HG03354 (cell line): Measurements from ENCODE around the gene SMAD7.
"Not testable (repeated sequence)": the region's sequence is repeated elsewhere in the genome, so short reads cannot be mapped to it uniquely, and the experiment has no call there.

Experiments
- ATAC-seq: cut with Tn5 transposase; IDR thresholded peaks from one replicate; pipeline ENCODE4 v1.9.1; 2021; ENCODE audit warnings: mild to moderate bottlenecking; ENCODE audit not compliant: unreplicated experiment, poor library complexity, severe bottlenecking

Gene SMAD7

DNA sequence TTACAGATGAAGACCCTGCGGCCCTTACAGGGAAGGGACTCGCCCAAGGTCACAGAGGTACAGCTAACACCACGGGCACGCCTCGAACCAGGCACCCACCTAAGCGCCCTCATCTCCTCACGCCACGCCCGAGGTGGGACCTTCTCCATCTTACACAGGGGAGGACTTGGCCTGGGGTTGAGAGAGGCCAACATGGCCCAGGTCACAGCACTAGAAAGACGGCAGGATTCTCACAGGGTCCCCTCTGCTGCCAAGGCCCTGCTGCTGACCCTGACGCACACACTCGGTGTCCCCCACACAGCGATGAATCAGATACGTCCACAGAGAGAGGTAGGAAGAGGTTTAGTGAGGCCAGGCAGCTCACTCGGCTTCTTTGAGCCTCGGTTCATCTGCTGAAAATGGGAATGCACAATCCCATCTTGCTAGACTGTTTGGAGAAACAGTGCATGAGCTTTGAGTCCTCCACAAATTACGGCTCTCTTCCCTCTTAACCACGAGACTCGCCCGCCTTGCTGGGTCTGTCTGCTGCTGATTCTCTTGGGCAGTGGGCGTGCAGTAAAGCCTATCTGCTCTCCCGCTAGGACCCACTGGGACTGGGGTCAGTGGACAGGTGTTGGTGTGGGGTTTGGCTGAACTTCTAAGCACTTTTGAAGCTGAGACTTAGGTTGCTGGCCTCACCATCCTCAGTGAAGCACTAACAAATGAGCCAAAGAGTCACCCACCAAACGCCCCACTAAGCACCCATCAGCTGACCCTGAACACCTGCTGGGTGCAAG, 79.2 kb downstream of the SMAD7 start:
- ATAC-seq, result no peak

DNA sequence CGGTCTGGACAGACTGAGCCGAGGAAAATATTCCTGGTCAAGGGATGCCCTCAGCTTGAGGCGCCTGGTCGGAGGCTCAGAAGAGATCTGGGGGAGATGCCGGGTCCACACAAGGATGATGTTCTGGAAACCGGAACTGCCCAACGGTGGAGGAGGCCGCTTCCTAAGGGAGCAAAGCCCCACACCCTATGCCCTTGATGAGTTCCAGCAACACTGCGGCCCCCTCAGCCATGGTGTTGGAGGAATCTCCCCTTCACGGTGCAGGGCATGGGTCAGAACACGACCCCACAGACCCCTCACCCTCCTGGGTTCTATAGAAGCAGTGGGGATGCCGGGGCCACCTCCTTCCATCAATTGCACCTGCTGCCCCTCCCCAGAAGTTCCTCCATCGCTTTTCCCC, 79.8 kb downstream of the SMAD7 start:
- not testable (repeated sequence) for ATAC-seq
